ENCODE data around the gene TBL2.

TBL2 gene

DNA sequence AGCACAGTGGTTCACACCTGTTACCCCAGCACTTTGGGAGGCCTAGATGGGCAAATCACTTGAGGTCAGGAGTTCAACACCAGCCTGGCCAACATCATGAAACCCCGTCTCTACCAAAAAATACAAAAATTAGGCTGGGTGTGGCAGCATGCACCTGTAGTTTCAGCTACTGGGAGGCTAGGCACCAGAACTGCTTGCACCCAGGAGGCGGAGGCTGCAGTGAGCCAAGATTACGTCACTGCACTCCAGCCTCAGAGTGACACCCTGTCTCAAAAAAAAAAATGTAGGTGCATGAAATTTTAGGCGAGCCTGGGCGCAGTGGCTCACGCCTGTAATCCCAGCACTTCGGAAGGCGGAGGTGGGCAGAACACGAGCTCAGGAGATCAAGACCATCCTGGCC is 30.5 kb downstream of the TBL2 start (continued):
- TF ChIP-seq ESRRG (CRISPR knock-in tag; IDR thresholded peaks at IDR 0.05) = no peak
- no peak for TF ChIP-seq ZFP30 (CRISPR knock-in tag; IDR thresholded peaks at IDR 0.05)
- no peak for TF ChIP-seq PPARA (CRISPR knock-in tag; IDR thresholded peaks at IDR 0.05; ENCODE audit: borderline replicate concordance)
- TF ChIP-seq, protein P1, sequence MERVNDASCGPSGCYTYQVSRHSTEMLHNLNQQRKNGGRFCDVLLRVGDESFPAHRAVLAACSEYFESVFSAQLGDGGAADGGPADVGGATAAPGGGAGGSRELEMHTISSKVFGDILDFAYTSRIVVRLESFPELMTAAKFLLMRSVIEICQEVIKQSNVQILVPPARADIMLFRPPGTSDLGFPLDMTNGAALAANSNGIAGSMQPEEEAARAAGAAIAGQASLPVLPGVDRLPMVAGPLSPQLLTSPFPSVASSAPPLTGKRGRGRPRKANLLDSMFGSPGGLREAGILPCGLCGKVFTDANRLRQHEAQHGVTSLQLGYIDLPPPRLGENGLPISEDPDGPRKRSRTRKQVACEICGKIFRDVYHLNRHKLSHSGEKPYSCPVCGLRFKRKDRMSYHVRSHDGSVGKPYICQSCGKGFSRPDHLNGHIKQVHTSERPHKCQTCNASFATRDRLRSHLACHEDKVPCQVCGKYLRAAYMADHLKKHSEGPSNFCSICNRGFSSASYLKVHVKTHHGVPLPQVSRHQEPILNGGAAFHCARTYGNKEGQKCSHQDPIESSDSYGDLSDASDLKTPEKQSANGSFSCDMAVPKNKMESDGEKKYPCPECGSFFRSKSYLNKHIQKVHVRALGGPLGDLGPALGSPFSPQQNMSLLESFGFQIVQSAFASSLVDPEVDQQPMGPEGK (CRISPR knock-in tag; IDR thresholded peaks at IDR 0.05; ENCODE audit: borderline replicate concordance) = no peak
- no peak for TF ChIP-seq BACH2 (CRISPR knock-in tag; IDR thresholded peaks at IDR 0.05; ENCODE audit: borderline replicate concordance)
- TF ChIP-seq ARNTL (CRISPR knock-in tag; IDR thresholded peaks at IDR 0.05; ENCODE audit: borderline replicate concordance, low read depth) = no peak
- TF ChIP-seq ZNF70 (CRISPR knock-in tag; IDR thresholded peaks at IDR 0.05) = no peak
- no peak for TF ChIP-seq ISL1 (CRISPR knock-in tag; IDR thresholded peaks at IDR 0.05)
- no peak for TF ChIP-seq TOX (CRISPR knock-in tag; IDR thresholded peaks at IDR 0.05; ENCODE audit: borderline replicate concordance)
- no peak for TF ChIP-seq SNAI2 (CRISPR knock-in tag; IDR thresholded peaks at IDR 0.05)
- TF ChIP-seq CSDC2 (CRISPR knock-in tag; IDR thresholded peaks at IDR 0.05) = no peak

DNA sequence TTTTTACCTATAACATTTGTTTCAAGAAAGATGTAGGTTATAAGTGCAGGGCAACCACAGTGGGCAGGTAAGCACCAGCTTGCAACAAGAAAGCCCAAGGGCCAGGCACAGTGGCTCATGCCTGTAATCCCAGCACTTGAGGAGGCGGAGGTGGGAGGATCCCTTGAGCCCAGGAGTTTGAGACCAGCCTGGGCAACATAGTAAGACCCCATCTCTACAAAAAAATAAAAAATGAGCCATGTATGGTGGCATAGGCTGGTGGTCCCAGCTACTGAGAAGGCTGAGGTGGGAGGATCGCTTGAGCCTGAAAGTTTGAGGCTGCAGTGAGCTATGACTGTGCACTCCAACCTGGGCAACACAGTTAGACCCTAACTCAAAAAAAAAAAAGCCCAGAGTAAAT is 33.7 kb downstream of the TBL2 start:
- TF ChIP-seq ZNF565 (CRISPR knock-in tag; conservative IDR thresholded peaks at IDR 0.05; ENCODE audit: low read depth) = no peak
- TF ChIP-seq ISL1 (CRISPR knock-in tag; IDR thresholded peaks at IDR 0.05) = no peak
- TF ChIP-seq, protein P2, sequence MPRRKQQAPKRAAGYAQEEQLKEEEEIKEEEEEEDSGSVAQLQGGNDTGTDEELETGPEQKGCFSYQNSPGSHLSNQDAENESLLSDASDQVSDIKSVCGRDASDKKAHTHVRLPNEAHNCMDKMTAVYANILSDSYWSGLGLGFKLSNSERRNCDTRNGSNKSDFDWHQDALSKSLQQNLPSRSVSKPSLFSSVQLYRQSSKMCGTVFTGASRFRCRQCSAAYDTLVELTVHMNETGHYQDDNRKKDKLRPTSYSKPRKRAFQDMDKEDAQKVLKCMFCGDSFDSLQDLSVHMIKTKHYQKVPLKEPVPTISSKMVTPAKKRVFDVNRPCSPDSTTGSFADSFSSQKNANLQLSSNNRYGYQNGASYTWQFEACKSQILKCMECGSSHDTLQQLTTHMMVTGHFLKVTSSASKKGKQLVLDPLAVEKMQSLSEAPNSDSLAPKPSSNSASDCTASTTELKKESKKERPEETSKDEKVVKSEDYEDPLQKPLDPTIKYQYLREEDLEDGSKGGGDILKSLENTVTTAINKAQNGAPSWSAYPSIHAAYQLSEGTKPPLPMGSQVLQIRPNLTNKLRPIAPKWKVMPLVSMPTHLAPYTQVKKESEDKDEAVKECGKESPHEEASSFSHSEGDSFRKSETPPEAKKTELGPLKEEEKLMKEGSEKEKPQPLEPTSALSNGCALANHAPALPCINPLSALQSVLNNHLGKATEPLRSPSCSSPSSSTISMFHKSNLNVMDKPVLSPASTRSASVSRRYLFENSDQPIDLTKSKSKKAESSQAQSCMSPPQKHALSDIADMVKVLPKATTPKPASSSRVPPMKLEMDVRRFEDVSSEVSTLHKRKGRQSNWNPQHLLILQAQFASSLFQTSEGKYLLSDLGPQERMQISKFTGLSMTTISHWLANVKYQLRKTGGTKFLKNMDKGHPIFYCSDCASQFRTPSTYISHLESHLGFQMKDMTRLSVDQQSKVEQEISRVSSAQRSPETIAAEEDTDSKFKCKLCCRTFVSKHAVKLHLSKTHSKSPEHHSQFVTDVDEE (CRISPR knock-in tag; IDR thresholded peaks at IDR 0.05) = no peak
- TF ChIP-seq, protein P3, sequence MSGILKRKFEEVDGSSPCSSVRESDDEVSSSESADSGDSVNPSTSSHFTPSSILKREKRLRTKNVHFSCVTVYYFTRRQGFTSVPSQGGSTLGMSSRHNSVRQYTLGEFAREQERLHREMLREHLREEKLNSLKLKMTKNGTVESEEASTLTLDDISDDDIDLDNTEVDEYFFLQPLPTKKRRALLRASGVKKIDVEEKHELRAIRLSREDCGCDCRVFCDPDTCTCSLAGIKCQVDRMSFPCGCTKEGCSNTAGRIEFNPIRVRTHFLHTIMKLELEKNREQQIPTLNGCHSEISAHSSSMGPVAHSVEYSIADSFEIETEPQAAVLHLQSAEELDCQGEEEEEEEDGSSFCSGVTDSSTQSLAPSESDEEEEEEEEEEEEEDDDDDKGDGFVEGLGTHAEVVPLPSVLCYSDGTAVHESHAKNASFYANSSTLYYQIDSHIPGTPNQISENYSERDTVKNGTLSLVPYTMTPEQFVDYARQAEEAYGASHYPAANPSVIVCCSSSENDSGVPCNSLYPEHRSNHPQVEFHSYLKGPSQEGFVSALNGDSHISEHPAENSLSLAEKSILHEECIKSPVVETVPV (CRISPR knock-in tag; IDR thresholded peaks at IDR 0.05) = no peak
- TF ChIP-seq GLIS3 (CRISPR knock-in tag; IDR thresholded peaks at IDR 0.05) = no peak
- no peak for TF ChIP-seq ARNTL (CRISPR knock-in tag; IDR thresholded peaks at IDR 0.05; ENCODE audit: borderline replicate concordance, low read depth)
- TF ChIP-seq RARB (CRISPR knock-in tag; IDR thresholded peaks at IDR 0.05) = no peak
- no peak for TF ChIP-seq ESRRG (CRISPR knock-in tag; IDR thresholded peaks at IDR 0.05)
- TF ChIP-seq ZNF8 (CRISPR knock-in tag; IDR thresholded peaks at IDR 0.05) = no peak
- TF ChIP-seq TCF4 (CRISPR knock-in tag; IDR thresholded peaks at IDR 0.05; ENCODE audit: borderline replicate concordance) = no peak
- TF ChIP-seq ZC3H10 (CRISPR knock-in tag; IDR thresholded peaks at IDR 0.05) = no peak
- TF ChIP-seq BACH2 (CRISPR knock-in tag; IDR thresholded peaks at IDR 0.05; ENCODE audit: borderline replicate concordance) = no peak
- TF ChIP-seq, protein P1 (CRISPR knock-in tag; IDR thresholded peaks at IDR 0.05; ENCODE audit: borderline replicate concordance) = no peak
- ATAC-seq = no peak

DNA sequence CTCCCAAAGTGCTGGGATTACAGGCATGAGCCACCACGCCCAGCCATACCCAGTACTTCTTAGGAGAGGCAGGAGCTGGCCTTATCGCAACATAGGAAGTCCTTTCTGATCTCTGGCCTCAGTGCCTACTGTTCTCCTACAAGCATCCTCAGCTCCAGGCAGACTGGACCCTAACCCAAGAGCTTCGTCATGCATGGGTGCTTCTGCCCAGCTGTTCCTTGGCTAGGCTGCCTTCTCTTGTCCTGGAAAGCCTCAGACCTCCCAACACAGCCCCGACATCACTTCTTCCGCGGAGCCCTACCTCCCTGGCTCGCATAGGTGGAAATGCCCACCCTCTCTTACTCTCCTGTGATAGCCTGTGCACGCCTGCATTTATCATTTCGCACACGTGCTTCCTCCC is 36.7 kb downstream of the TBL2 start:
- TF ChIP-seq ZNF70 (CRISPR knock-in tag; IDR thresholded peaks at IDR 0.05) (no peak), ZFP3 (CRISPR knock-in tag; IDR thresholded peaks at IDR 0.05) (no peak), OSR1 (CRISPR knock-in tag; IDR thresholded peaks at IDR 0.05) (no peak), TOX (CRISPR knock-in tag; IDR thresholded peaks at IDR 0.05; ENCODE audit: borderline replicate concordance) (no peak), PPARA (CRISPR knock-in tag; IDR thresholded peaks at IDR 0.05; ENCODE audit: borderline replicate concordance) (no peak), ESRRG (CRISPR knock-in tag; IDR thresholded peaks at IDR 0.05) (no peak), TCF4 (CRISPR knock-in tag; IDR thresholded peaks at IDR 0.05; ENCODE audit: borderline replicate concordance) (no peak), SNAI2 (CRISPR knock-in tag; IDR thresholded peaks at IDR 0.05) (no peak), BACH2 (CRISPR knock-in tag; IDR thresholded peaks at IDR 0.05; ENCODE audit: borderline replicate concordance) (no peak), ZNF8 (CRISPR knock-in tag; IDR thresholded peaks at IDR 0.05) (no peak), ZNF565 (CRISPR knock-in tag; conservative IDR thresholded peaks at IDR 0.05; ENCODE audit: low read depth) (no peak), CSDC2 (CRISPR knock-in tag; IDR thresholded peaks at IDR 0.05) (no peak)
- TF ChIP-seq, protein P4, sequence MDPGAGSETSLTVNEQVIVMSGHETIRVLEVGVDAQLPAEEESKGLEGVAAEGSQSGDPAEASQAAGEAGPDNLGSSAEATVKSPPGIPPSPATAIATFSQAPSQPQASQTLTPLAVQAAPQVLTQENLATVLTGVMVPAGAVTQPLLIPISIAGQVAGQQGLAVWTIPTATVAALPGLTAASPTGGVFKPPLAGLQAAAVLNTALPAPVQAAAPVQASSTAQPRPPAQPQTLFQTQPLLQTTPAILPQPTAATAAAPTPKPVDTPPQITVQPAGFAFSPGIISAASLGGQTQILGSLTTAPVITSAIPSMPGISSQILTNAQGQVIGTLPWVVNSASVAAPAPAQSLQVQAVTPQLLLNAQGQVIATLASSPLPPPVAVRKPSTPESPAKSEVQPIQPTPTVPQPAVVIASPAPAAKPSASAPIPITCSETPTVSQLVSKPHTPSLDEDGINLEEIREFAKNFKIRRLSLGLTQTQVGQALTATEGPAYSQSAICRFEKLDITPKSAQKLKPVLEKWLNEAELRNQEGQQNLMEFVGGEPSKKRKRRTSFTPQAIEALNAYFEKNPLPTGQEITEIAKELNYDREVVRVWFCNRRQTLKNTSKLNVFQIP (CRISPR knock-in tag; IDR thresholded peaks at IDR 0.05; ENCODE audit: borderline replicate concordance, low read depth) = no peak
- TF ChIP-seq, protein P5, sequence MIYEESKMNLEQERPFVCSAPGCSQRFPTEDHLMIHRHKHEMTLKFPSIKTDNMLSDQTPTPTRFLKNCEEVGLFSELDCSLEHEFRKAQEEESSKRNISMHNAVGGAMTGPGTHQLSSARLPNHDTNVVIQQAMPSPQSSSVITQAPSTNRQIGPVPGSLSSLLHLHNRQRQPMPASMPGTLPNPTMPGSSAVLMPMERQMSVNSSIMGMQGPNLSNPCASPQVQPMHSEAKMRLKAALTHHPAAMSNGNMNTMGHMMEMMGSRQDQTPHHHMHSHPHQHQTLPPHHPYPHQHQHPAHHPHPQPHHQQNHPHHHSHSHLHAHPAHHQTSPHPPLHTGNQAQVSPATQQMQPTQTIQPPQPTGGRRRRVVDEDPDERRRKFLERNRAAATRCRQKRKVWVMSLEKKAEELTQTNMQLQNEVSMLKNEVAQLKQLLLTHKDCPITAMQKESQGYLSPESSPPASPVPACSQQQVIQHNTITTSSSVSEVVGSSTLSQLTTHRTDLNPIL (CRISPR knock-in tag; IDR thresholded peaks at IDR 0.05; ENCODE audit: low read depth) = no peak
- no peak for ATAC-seq
